Osteocyte (in vitro differentiated cells): ENCODE data around the gene GRB14. TPM values are rescaled to one million over a fixed set of nuclear protein-coding genes. Genes with fewer than 3 reads are reported as not detected.

Experiments used
- DNase-seq: peaks from one replicate; pipeline ENCODE4 v3.0.0; 2021; ENCODE audit warnings: mixed read lengths; ENCODE audit not compliant: unreplicated experiment; ENCODE audit errors: extremely low spot score
- H3K27ac Mint-ChIP-seq: one replicate; pipeline ENCODE4 v1.8.0; 2021; ENCODE audit warnings: mild to moderate bottlenecking, mixed read lengths; ENCODE audit not compliant: unreplicated experiment
- H3K27me3 Mint-ChIP-seq: one replicate; pipeline ENCODE4 v1.8.0; 2021; ENCODE audit warnings: mixed read lengths; ENCODE audit not compliant: unreplicated experiment
- H3K36me3 Mint-ChIP-seq: one replicate; pipeline ENCODE4 v1.8.0; 2021; ENCODE audit warnings: mixed read lengths; ENCODE audit not compliant: unreplicated experiment
- H3K4me1 Mint-ChIP-seq: one replicate; pipeline ENCODE4 v1.8.0; 2021; ENCODE audit warnings: mixed read lengths; ENCODE audit not compliant: unreplicated experiment
- H3K4me3 Mint-ChIP-seq: one replicate; pipeline ENCODE4 v1.8.0; 2021; ENCODE audit warnings: mild to moderate bottlenecking, moderate library complexity, mixed read lengths; ENCODE audit not compliant: unreplicated experiment
- H3K9me3 Mint-ChIP-seq: one replicate; pipeline ENCODE4 v1.8.0; 2021; ENCODE audit warnings: mixed read lengths; ENCODE audit not compliant: unreplicated experiment
- CTCF ChIP-seq: fragments of 200-600 bp; sonication (generic); IDR thresholded peaks from 2 replicates; pipeline ENCODE4 v1.5.0; 2021; ENCODE audit warnings: antibody characterized with exemption, mild to moderate bottlenecking, moderate library complexity
- total RNA-seq: library from RNA; stranded (reverse); gene quantifications from 2 replicates; pipeline ENCODE4 v1.2.1, GENCODE V29; 2021

The GRB14 gene
- total RNA-seq, 1 donor from 2014 or later = 0.83 TPM

GRCh38 chr2:164522561-164522981 is 98.7 kb downstream of the GRB14 start:
- Mint-ChIP-seq H3K27ac (no peak overlapping the region), H3K4me1 (peaks cover 15% of the 10 kb centered on the region)

GRCh38 chr2:164515734-164516133 is 105.5 kb downstream of the GRB14 start:
- H3K9me3 Mint-ChIP-seq = peaks cover 52% of the 10 kb centered on the region
- H3K27ac Mint-ChIP-seq = no peak overlapping the region
- no peak overlapping the region for H3K4me3 Mint-ChIP-seq
- peaks cover 19% of the 10 kb centered on the region for H3K4me1 Mint-ChIP-seq
- peaks cover 18% of the 10 kb centered on the region for H3K36me3 Mint-ChIP-seq
- H3K27me3 Mint-ChIP-seq = no peaks in the 10 kb centered on the region
- no peak for DNase-seq
- no peak for TF ChIP-seq CTCF

More at GRCh38 chr2:164522561-164522981, 98.7 kb downstream of the GRB14 start:
- H3K9me3 Mint-ChIP-seq = peaks cover 35% of the 10 kb centered on the region
- DNase-seq = no peak
- TF ChIP-seq CTCF = no peak
- H3K27me3 Mint-ChIP-seq = no peaks in the 10 kb centered on the region
- H3K4me3 Mint-ChIP-seq = no peak overlapping the region
- peaks cover 9% of the 10 kb centered on the region for H3K36me3 Mint-ChIP-seq

GRCh38 chr2:164515030-164515429 is 106.3 kb downstream of the GRB14 start:
- no peaks in the 10 kb centered on the region for H3K27me3 Mint-ChIP-seq
- H3K9me3 Mint-ChIP-seq = peaks cover 45% of the 10 kb centered on the region
- H3K4me1 Mint-ChIP-seq = peaks cover 19% of the 10 kb centered on the region
- DNase-seq = no peak
- H3K4me3 Mint-ChIP-seq = no peak overlapping the region
- H3K27ac Mint-ChIP-seq = peak overlapping the region; percentile 9
- peaks cover 17% of the 10 kb centered on the region for H3K36me3 Mint-ChIP-seq
- TF ChIP-seq CTCF = no peak

- no peak for TF ChIP-seq CTCF
- H3K4me1 Mint-ChIP-seq = peaks cover 19% of the 10 kb centered on the region
Observed at GRCh38 chr2:164514491-164514890, 106.8 kb downstream of the GRB14 start.

GRCh38 chr2:164512871-164513270 is 108.4 kb downstream of the GRB14 start:
- Mint-ChIP-seq H3K4me3 (no peak overlapping the region), H3K27me3 (no peaks in the 10 kb centered on the region), H3K9me3 (peaks cover 23% of the 10 kb centered on the region), H3K27ac (no peak overlapping the region), H3K36me3 (peaks cover 11% of the 10 kb centered on the region), H3K4me1 (peaks cover 19% of the 10 kb centered on the region)
- TF ChIP-seq CTCF = no peak
- DNase-seq = no peak

More at GRCh38 chr2:164514491-164514890, 106.8 kb downstream of the GRB14 start:
- peak overlapping the region; percentile 9 for H3K27ac Mint-ChIP-seq
- no peak overlapping the region for H3K4me3 Mint-ChIP-seq
- peaks cover 17% of the 10 kb centered on the region for H3K36me3 Mint-ChIP-seq
- H3K27me3 Mint-ChIP-seq = no peaks in the 10 kb centered on the region
- H3K9me3 Mint-ChIP-seq = peaks cover 40% of the 10 kb centered on the region
- no peak for DNase-seq
